PC-9 (cell line): ENCODE data around the gene ENSA.

Experiments used
- CTCF ChIP-seq: fragments of 200-600 bp; sonication (generic); conservative IDR thresholded peaks from 2 replicates; pipeline ENCODE4 v1.6.1; 2017; ENCODE audit warnings: mixed run types, antibody characterized with exemption, mild to moderate bottlenecking, moderate library complexity
- EZH2 ChIP-seq: fragments of 200-600 bp; sonication (generic); IDR thresholded peaks from 2 replicates; pipeline ENCODE4 v1.8.0; 2017; ENCODE audit warnings: antibody characterized with exemption, low read depth

GRCh38 chr1:150606463-150607142 is 22.8 kb downstream of the ENSA start:
- TF ChIP-seq CTCF = no peak
- no peak for TF ChIP-seq EZH2
